Heart left ventricle (tissue), 16 donors: ENCODE data around the gene SMAD5. TPM values are rescaled to one million over a fixed set of nuclear protein-coding genes. Genes with fewer than 3 reads are reported as not detected.

Source experiments
- ATAC-seq, 4 donors: fragments of 200-7000 bp; cut with Tn5 transposase; one replicate each; pipeline ENCODE4 v1.9.1; 2020 to 2022; ENCODE audit warnings: moderate library complexity in 4 of 4, mild to moderate bottlenecking in 3 of 4, moderate number of reproducible peaks in 1 of 4
- DNase-seq, 5 donors: peaks; one replicate each; pipeline ENCODE4 v3.0.0-alpha.2; 2020
- H3K27ac ChIP-seq, 12 donors: fragments of 200-600 bp; sonication (generic) in 4 of 12; one replicate each; pipeline versions ENCODE4 v1.5.0 to v1.8.0; 2016 to 2022; ENCODE audit warnings: mild to moderate bottlenecking in 2 of 12
- H3K27me3 ChIP-seq, 9 donors: fragments of 200-600 bp; sonication (generic) in 2 of 9; one replicate each; pipeline versions ENCODE4 v1.5.1 to v1.8.0; 2016 to 2022; ENCODE audit warnings: mild to moderate bottlenecking in 3 of 9
- H3K36me3 ChIP-seq, 9 donors: fragments of 200-600 bp; sonication (generic) in 2 of 9; one replicate each; pipeline versions ENCODE4 v1.5.0 to v1.8.0; 2018 to 2022; ENCODE audit warnings: mild to moderate bottlenecking in 2 of 9
- H3K4me1 ChIP-seq, 12 donors: fragments of 200-600 bp; sonication (generic) in 4 of 12; one replicate each; pipeline versions ENCODE4 v1.5.0 to v1.8.0; 2016 to 2022; ENCODE audit warnings: mild to moderate bottlenecking in 3 of 12
- H3K4me3 ChIP-seq, 12 donors: fragments of 200-600 bp; sonication (generic) in 4 of 12; one replicate each; pipeline versions ENCODE4 v1.5.0 to v1.8.0; 2017 to 2022; ENCODE audit warnings: mild to moderate bottlenecking in 9 of 12, moderate library complexity in 4 of 12
- H3K9me3 ChIP-seq, 12 donors: fragments of 200-600 bp; sonication (generic) in 4 of 12; one replicate each; pipeline versions ENCODE4 v1.5.0 to v1.8.0; 2016 to 2022; ENCODE audit warnings: mild to moderate bottlenecking in 1 of 12
- CTCF ChIP-seq, 12 donors: fragments of 200-600 bp; sonication (generic) in 4 of 12; IDR thresholded peaks; one replicate each; pipeline versions ENCODE4 v1.5.0 to v1.8.0; 2018 to 2022; ENCODE audit warnings: antibody characterized with exemption in 12 of 12, mild to moderate bottlenecking in 5 of 12
- POLR2A ChIP-seq, 2 donors: fragments of 450-650 bp; IDR thresholded peaks; one replicate each; pipeline ENCODE4 v1.6.1; 2017; ENCODE audit warnings: antibody characterized with exemption in 2 of 2, mild to moderate bottlenecking in 2 of 2, moderate library complexity in 2 of 2
- WGBS, 4 donors: extraction: QIAGEN DNeasy Blood & Tissue Kit in 2 of 4; methylation state at CpG; one replicate each; pipeline versions ENCODE4 v1.1.5 to v1.1.7; 2013 to 2018; 5-methylcytosine and 5-hydroxymethylcytosine counted together
- intact Hi-C, 10 donors: fragments of 100-400 bp; cut with DNase I; formaldehyde crosslinking; loops; one replicate each; pipeline versions ENCODE4 v1.11.1 to v1.14.2; 2022
- polyA plus RNA-seq, 2 donors: library from polyadenylated mRNA; stranded (reverse); fragments of 200-250 nt; gene quantifications; one replicate each; pipeline ENCODE4 v1.2.3, GENCODE V29; 2013
- total RNA-seq, 9 donors: library from RNA; depleted of rRNA in 2 of 9; stranded (reverse); fragments of >200 nt in 2 of 9; fragmentation: NEBNext Ultra II Directional in 3 of 9; extraction: Animal tissue kit (Norgen Biotek cat#: 25700) in 3 of 9; gene quantifications; one replicate each; pipeline versions ENCODE4 v1.1.0 to v1.2.4, GENCODE V29; 2016 to 2023
- donor health status: ischemic (EF 13 %, LVEDD 7.1; RV severe dilation, severe dysfunction).
- donor health status: healthy with polysubstance abuse.
- donor health status: DM: no; HTN: yes; CAD: no.
- donor health status: DM: no; HTN: no; CAD: no.
- donor health status: ischemic (EF 25% LVEDD 6.9; RV normal size, moderate dysfunction).
- donor health status: ischemic (EF 25% LVEDD 5.7; RV mildly dilated, moderate dysfunction).
- donor health status: healthy.
- donor health status: DM: yes; HTN: yes; CAD: no.
- donor health status: ischemic (EF 35%, LVEDD 5.7; RV mildly dilated, moderate dysfunction).
- donor health status: nonischemic (EF 11% LVEDD 7.7; RV severe dilation, severe dysfunction).
- donor health status: DM: yes; HTN: yes; CAD: no.
- donor health status: PGD.
- donor health status: ischemic (EF 29% LVEDD 5.4; RV normal size, mild dysfunction).
- donor health status: nonischemic (EF 23%, LVEDD 6.1; RV moderate dilation, normal function).

The SMAD5 gene
- total and polyA plus RNA-seq, 11 donors: 6.9 to 53.3 (median 35.7) TPM

GRCh38 chr5:136207631-136208030 is 75.0 kb downstream of the SMAD5 start:
- Histone ChIP-seq H3K27me3 (peaks cover 0 to 21% (median 5%) of the 10 kb centered on the region in 9 donors), H3K27ac (no peak overlapping the region), H3K4me3 (no peak overlapping the region), H3K4me1 (no peaks in the 10 kb centered on the region), H3K36me3 (no peaks in the 10 kb centered on the region), H3K9me3 (peaks cover 0 to 10% (median 0%) of the 10 kb centered on the region in 12 donors)
- WGBS, 4 donors: 86 to 98% (median 95%) methylated on average over 7 of the region's 7 CpGs
- no peak for DNase-seq
- no peak for ATAC-seq
- intact Hi-C loops: loop anchor here in 1 of 10 donors (10.0 kb wide), 1 partner anchor 263 kb away; no protein-coding TSS in a partner anchor
- TF ChIP-seq CTCF (IDR thresholded peaks at IDR 0.05) (no peak), POLR2A (IDR thresholded peaks at IDR 0.05) (no peak)

GRCh38 chr5:136208916-136209315 is 76.3 kb downstream of the SMAD5 start:
- WGBS, 4 donors: 61 to 71% (median 63%) methylated on average over 3 of the region's 3 CpGs
- TF ChIP-seq POLR2A (IDR thresholded peaks at IDR 0.05): no peak
- no peak for TF ChIP-seq CTCF (IDR thresholded peaks at IDR 0.05)
- H3K4me1 ChIP-seq: no peaks in the 10 kb centered on the region
- intact Hi-C loops: loop anchor here in 1 of 10 donors (10.0 kb wide), 1 partner anchor 264 kb away; no protein-coding TSS in a partner anchor
- ATAC-seq: no peak
- H3K27me3 ChIP-seq: peaks cover 0 to 30% (median 9%) of the 10 kb centered on the region in 9 donors
- H3K9me3 ChIP-seq: peaks cover 0 to 10% (median 0%) of the 10 kb centered on the region in 12 donors
- H3K27ac ChIP-seq: no peak overlapping the region
- no peaks in the 10 kb centered on the region for H3K36me3 ChIP-seq
- DNase-seq: no peak
- no peak overlapping the region for H3K4me3 ChIP-seq

GRCh38 chr5:136209346-136209910 is 76.8 kb downstream of the SMAD5 start:
- Histone ChIP-seq H3K36me3 (no peaks in the 10 kb centered on the region), H3K4me3 (no peak overlapping the region), H3K4me1 (no peaks in the 10 kb centered on the region), H3K27me3 (peaks cover 0 to 35% (median 9%) of the 10 kb centered on the region in 9 donors), H3K9me3 (peaks cover 0 to 10% (median 0%) of the 10 kb centered on the region in 12 donors), H3K27ac (no peak overlapping the region)
- 86 to 95% (median 92%) methylated on average over 14 of the region's 14 CpGs for WGBS, 4 donors
- no peak for ATAC-seq
- DNase-seq: no peak
- no peak for TF ChIP-seq CTCF (IDR thresholded peaks at IDR 0.05)
- no peak for TF ChIP-seq POLR2A (IDR thresholded peaks at IDR 0.05)
- intact Hi-C loops: loop anchor here in 1 of 10 donors (10.0 kb wide), 1 partner anchor 265 kb away; no protein-coding TSS in a partner anchor

GRCh38 chr5:136210259-136210658 is 77.6 kb downstream of the SMAD5 start:
- H3K27me3 ChIP-seq: peaks cover 0 to 40% (median 9%) of the 10 kb centered on the region in 9 donors
- no peak for DNase-seq
- WGBS, 4 donors: 85 to 95% (median 87%) methylated on average over 4 of the region's 4 CpGs

More at GRCh38 chr5:136210259-136210658, 77.6 kb downstream of the SMAD5 start:
- Histone ChIP-seq H3K4me3 (no peak overlapping the region), H3K36me3 (no peaks in the 10 kb centered on the region), H3K27ac (no peak overlapping the region), H3K9me3 (peaks cover 0 to 6% (median 0%) of the 10 kb centered on the region in 12 donors), H3K4me1 (no peaks in the 10 kb centered on the region)
- no peak for ATAC-seq
- TF ChIP-seq CTCF (IDR thresholded peaks at IDR 0.05) (no peak), POLR2A (IDR thresholded peaks at IDR 0.05) (no peak)
- intact Hi-C loops: loop anchor here in 8 of 10 donors (2.0 to 10.0 kb wide), 7 partner anchors 128 to 653 kb away; no protein-coding TSS in a partner anchor
